Measurements from ENCODE around the gene NAV2.

The NAV2 gene

DNA sequence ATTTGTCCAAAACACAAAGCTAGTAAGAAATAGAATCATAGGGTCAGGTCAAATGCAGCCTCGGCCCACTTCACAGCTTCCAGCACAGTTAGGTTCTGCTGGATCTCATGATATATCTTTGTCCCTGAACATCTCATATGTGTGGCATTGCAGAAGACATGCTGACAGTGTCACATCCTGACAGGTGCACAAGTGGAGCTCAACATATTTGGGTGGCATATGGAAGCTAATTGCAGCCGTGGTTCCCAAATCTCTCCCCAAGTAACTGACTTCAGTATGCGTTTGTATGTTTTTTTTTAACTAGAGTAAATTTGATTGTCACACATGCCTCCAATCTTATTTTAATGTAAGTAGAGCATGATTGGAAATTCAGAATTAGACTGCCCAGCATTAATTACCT is 33.4 kb downstream of the NAV2 start:
- peak; percentile 86 for DNase-seq (ENCODE audit: low spot score)

DNA sequence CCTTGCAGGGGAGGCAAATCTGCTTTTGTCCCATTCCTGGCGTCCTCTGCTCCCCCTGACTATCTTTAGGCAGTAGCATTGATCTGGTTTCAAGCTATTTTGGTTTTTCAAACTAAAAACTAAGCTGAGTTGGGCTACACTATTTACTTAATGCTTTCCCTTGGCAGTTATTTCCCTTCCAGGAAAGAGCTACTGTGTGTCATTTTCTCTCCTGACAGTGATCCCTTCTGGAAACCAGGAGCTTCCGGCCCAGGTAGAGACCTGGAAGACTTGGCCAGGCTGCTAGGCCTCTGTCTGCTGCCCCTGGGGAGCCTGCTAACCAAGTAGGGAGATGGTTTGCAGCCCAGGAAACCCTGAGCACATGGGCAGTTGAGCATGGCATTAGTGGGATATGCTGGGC is 35.0 kb downstream of the NAV2 start:
- DNase-seq (ENCODE audit: low spot score), result no peak

DNA sequence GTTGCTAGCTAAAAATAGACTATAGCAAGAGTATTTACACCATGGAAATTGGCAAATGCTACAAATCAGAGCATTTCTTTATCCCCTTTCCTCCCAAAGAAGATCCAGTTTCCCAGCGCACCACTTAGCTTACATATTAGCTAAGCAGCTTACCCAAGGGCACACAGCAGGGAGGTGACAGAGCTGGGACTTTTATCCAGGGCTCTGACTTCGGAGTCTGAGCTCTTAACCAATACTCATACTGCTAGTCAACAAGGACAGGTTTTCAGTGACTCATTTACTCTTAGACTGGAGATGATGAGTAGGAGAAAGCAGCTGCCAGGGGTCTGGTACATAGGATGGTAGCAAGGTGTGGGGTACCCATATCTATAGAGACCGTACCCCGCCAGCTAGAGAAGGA is 38.4 kb downstream of the NAV2 start:
- no peak for DNase-seq (ENCODE audit: low spot score)

DNA sequence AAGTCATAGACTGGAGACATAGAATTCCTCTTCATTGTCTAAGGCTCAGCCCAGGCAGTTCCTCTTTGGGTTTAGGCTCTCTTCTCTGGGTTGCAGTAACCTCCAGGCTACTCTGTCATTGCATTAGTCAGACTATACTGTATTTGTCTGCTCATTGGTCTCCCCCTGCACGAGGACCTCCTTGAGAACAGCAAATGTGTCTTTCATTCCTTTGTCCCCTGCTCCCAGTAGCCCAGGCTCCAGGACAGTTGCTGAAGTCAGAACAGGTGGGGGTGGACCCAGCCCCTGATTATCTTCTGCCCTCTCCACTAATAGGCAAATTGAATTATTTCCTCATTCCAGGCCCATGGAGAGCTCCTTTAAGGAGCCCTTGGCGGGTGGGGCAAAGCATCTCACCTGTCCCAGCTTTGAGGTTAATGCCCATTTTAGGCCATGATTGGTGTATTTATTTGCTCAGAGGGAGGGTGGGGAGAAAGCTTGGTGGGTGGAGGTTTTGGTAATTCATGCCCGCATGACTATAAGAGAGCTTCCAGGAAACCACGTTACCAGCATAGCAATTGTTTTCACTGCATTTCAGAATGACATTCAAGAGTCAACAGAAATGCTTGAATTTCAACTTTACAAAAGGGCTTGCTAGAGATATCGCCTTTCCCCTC is 40.9 kb downstream of the NAV2 start:
- no peak for DNase-seq (ENCODE audit: low spot score)

DNA sequence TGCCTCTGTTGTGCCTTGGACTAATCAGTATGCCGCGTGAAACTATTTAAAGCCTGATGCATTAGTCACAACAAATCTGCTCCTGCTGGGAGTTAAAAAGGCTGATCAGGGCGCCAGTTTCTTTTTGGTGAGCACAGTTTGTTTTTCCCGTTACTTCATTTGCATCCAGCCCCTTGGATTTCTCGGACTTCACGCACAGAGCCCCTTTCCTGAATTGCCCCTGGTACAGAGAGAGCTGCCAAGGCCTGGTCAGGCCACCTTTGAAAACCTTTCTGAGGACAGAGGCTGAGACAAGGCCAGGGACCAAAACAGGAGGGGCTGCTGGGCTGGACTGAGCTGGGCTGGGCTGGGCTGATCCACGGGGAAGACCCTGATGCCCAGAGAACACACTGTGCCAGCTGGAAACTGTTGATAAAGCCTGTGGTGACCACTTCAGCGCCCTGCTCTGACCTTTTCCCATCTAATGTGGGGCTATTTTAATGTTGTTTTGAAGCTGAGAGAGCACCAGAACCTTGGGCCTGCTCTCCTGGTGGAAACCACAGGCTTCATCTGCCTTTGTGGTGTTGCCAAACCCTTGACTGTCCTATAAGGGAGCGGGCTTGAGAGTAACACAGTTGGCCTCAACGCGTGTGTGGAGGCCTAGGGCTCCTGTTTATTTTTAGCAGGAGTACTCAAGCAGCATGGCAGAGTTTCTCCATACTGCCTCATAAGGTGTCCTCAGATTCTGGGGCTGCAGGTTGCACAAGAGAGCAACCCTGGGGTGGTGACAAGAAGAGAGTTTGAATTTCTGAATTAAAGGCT is 44.2 kb downstream of the NAV2 start:
- DNase-seq (ENCODE audit: low spot score), result peak; percentile 57

DNA sequence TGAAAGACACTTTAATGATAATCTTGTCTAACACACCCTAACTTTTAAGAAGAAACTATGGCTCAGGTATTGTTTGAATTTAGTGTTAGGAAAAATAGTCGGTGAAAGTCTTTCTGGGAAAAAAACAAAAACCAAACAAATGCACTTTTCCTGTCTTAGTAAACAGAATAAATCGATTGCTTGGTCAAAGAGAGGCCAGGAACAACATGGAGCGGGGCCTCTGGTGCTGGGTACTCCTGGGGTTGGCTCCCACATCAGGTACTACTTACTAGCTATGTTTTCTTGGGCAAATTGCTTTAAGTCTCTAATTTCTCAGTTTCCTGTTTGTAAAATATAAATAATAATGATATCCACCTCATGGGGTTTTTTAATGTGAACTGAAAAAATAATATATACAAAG is 46.8 kb downstream of the NAV2 start:
- DNase-seq (ENCODE audit: low spot score), result no peak

DNA sequence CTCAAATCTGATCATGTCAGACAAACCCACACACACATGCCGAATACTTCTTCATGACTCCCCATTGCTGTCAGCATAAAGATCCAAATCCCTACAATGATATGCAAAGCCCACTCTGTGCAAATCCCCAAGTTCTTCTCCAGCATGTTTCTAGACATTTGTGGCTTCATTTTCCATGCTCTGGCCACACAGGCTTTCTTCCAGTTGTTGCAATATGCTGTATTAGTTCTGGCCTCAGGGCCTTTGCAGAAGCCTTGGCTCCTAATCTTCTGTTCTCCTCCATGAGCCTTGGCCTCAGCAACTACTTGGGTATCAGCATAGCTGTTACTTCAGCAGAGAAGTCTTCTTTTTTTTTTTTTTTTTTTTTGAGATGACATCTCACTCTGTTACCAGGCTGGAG is 49.6 kb downstream of the NAV2 start:
- no peak for DNase-seq (ENCODE audit: low spot score)

DNA sequence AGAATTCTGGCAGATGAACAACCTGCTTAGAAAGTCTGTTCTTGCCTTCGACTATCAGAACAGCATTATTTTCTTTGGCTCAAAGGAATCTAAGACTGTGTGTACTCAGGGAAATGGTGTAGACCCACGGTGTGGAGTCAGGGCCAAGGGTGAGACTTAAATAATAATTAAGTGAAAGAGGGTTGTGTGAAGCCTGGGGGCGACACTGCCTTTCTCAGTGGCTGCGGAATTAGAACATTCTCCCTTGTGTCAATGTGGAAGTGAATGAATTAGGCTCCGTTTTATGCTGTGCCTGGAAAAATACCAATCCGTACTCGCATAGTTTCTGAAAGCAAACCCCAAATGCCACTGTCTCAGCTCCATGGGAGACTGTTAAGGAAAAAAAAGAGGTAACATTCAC is 50.7 kb downstream of the NAV2 start:
- peak; percentile 31 for DNase-seq (ENCODE audit: low spot score)

DNA sequence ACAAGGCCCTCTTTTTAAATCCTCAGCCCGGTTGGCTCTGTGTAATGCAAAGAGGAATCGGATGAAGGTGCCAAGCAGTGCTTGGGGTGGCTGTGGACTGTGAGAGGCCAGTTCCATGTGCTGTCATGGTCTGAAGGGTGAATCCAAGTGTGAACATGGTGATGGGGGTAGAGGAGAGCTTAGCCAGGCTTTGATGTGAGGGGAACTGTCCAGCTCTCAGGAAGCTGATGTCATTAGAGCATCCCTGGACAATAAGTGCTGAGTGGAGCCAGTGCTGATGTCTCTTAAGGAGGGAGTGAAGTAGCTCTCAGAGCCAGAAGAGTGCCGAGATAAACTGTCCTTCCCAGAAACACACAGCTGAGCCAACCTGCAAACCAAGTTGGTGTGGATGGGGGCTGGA is 53.6 kb downstream of the NAV2 start:
- DNase-seq (ENCODE audit: low spot score), result peak; percentile 37

DNA sequence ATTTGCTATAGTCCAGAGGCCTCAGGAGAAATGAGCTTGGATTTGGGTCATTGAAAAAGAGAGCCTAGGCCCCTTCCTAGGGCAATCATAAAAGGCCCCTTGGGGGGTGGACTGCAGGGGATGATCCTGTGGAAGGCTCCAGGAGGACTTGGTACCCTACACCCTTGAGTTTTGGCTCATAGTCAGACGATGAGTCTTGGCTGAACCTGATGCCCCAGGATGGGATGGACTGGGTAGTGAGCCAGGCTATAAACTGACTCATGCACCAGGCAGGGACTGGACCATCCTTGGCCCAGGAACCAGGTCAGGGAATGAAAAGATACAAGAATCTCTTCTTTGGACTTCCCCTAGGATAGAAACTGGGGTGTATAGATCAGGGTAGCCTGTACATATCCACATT is 54.2 kb downstream of the NAV2 start:
- no peak for DNase-seq (ENCODE audit: low spot score)

DNA sequence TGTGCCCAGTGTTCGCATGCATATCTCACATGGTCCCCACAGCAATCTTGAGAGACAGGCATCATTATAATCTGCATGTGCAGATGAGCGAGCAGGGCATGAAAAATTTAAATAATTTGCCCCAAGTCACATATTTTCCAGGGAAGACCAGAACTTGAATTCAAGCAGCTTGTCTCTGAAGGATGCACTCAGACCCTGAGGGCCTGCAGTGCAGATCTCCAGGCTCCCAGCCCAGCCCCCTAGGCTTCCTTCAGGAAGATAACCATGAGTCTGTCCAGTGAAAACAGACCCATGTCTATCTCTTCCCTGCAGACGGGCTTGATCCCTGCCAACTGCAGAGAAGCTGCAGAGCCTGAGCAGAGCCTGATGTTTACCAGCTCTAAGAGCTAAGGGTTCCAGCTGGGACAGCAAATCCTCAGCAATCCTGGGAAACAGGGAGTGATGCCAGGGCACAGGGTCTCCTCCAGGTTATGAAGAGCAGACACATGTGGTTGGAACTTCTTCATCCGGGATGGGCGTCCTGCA is 55.1 kb downstream of the NAV2 start:
- no peak for DNase-seq (ENCODE audit: low spot score)

DNA sequence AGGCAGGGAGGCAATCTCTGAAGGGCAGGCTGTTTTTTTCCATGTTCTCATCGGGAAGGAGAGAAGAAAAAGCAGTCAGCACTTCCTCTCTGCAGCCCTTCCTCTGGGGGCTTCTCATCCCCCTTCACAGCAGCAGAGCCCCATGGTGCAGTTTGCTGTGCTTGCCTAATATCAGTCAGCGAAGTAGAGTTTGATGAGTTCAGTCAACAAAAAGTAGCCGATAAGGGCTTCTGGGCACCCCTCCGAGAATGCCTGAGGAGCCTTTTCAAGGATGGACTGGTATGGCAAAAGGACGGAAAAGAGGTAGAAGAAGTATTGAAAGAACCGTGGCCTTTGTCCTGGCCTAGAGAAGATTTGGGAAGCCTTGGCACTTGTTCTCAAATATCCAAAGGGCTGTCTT is 55.6 kb downstream of the NAV2 start:
- no peak for DNase-seq (ENCODE audit: low spot score)

DNA sequence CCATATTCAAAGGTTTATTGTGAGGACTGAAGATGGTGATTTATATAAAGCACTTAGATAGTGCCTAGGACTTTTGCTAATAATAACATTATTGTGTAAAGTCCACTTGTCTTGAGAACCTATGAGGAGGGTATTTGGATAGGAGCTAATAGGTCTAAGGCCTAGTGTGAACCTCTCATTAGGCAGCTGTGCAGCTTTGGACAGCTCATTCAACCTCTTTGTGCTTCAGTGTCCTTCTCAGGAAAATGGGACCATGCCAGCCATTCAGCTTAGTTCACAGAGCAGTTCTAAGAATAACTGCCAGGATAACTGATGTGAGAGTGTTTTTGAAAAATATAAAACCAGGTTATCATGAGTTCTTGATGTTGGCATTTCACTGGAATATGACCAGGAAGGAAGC is 56.2 kb downstream of the NAV2 start:
- no peak for DNase-seq (ENCODE audit: low spot score)

DNA sequence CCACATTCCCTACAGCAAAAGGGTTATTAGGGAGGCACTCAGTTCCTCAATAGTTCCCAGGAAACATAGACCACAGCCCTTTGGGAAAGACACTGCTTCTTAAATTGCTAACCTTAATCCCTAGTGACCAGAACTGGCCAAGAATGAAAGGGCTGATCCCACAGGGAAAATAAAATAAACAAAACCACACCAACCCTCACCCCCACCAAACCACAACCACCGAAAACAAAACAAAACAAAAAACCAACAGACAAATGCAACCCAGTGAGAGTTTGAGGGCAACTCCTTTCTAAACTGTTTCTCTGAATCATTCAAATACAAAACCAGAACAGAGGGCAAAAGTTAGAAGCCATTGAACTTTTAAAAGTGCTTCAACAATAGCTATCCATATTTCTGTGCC is 57.2 kb downstream of the NAV2 start:
- DNase-seq (ENCODE audit: low spot score), result no peak

DNA sequence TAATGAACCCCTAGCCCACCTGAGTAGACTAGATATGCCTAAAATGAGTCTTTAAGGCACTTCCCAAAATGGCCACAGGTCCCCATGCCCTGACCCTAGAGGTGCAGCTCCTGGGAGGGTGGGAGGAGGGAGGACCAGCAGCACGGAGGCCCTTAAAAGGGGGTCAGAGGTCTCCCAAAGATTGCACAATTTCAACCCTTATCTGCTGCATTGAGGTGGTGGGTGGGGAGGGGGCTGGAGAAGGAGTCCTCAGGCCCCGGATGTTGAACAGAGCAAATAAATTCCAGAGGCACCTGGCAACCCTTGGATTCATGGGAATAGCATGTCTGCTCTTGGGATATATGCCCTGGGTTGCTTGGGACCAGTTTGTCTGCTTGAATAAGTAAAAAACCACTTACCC is 57.6 kb downstream of the NAV2 start:
- DNase-seq (ENCODE audit: low spot score), result no peak

DNA sequence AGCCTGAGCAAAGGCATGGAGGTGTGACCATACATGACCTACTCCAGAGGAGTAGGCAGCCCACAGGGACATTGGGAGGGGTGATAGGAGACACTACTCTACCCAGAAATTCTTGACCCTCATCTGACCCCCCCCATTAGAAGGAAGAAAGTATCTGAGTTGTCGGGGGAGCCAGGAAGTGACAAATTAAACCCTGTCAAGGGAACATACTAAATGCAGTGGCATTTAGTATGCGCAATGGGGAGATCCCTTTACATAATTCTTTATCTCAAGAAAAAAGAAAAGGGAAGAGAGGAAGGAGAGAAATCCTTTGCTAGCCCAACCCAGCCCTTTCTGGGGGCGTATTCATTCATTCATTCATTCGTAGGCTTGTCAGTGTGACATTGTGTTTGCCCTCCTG is 58.8 kb downstream of the NAV2 start:
- no peak for DNase-seq (ENCODE audit: low spot score)

DNA sequence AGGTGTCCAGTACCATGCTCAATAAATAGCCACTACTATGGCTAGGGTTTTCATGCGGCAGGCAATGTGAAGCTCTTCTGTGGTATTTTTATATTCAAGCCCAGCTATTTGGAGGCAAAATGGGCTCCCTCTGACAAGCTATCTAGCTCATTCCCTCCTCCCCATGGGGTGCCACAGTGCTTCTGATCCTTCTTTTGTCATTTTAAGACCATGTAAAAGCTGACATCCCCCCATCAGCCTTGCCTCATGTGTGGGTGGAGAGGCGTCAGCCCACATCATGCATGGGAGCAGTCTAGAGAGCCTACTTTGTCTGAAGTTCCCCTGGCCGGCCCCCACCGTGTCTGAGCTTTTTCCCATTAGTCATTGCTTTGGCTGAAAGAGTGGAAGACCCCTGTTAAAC is 59.8 kb downstream of the NAV2 start:
- DNase-seq (ENCODE audit: low spot score), result no peak

DNA sequence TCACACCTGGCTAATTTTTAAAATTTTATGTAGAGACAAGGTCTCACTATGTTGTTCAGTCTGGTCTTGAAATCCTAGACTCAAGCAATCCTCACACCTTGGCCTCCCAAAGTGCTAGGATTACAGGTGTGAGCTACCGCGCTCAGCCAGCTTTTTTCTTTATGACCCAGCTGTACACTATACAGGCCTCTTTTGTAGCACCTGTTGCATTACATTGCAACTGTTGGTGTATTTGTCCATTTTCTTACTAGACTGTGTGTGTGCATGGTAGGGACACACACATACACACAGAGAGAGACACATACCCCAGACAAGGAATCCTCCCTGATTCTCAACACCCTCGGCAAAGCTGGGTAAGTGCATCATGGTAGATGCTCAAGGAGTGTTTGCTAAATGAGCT is 61.7 kb downstream of the NAV2 start:
- no peak for DNase-seq (ENCODE audit: low spot score)

DNA sequence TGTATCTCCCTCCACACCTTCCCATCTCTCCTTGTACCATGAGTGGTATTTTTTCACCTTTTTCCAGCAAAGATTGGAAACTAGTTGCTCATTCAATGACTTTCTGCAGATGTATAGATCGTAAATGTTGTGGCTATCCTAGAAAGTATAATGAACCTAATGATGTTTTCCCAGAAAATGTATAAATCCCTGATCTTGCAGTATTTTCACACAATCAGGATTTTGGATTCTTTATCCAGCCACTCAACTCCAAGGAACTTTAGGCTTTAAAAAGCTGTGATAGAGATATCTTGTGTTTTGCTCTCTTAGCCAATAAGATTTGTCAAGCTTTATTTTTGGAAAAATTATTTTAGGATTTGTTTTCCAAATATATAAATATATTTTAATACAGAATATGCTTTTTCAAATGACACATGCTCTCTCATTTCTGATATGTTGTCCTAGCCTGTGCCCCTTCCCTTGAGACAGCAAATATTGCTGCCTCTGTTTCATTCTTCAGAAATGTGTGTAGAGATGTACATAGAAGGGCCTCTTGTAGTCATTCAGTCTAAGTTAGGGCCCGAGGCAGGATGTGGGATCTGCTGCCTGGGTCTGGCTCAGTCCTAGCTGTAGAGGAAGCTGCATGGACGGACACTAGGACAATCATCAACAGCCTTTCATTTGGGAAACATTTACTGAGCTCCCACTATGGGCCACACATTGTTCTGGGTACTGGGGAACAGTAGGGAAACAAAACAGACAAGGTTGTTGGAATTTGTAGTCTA is 62.4 kb downstream of the NAV2 start:
- no peak for DNase-seq (ENCODE audit: low spot score)

DNA sequence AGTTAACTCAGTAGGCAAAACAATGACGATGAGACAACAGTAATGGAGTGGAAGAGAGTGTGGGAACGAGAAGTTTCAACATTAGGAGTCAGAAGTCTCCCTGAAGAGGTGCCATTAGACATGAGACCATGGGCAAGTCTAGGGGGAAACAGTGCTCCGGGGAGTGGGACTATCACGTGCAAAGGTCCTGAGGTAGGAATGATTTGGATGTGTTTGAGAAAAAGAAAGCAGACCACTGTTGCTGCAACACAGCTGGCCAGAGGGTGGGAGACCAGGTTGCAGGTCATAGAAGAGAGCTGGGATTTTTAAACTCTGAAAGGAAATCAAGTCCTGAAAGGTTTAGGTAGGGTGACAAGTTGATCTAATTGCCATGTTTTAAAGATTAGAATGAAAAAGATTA is 63.0 kb downstream of the NAV2 start:
- no peak for DNase-seq (ENCODE audit: low spot score)

DNA sequence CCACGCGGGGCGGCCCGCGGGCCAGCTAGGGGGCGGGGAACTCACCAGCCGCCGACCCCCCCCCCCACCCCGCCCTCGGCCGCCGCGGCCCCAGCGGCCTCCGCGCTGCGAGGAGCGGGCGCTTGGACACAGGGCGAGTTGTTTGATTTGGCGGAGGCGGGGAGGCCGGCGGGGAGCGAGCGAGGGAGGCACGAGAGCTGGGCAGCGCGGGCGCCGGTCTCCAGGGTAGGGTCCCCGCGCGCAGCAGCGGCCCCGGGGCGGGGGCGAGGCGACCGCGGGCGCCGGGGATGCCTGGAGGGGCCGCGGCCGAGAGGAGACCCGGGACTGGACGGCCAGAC is 64.4 kb downstream of the NAV2 start:
- no peak for DNase-seq (ENCODE audit: low spot score)

DNA sequence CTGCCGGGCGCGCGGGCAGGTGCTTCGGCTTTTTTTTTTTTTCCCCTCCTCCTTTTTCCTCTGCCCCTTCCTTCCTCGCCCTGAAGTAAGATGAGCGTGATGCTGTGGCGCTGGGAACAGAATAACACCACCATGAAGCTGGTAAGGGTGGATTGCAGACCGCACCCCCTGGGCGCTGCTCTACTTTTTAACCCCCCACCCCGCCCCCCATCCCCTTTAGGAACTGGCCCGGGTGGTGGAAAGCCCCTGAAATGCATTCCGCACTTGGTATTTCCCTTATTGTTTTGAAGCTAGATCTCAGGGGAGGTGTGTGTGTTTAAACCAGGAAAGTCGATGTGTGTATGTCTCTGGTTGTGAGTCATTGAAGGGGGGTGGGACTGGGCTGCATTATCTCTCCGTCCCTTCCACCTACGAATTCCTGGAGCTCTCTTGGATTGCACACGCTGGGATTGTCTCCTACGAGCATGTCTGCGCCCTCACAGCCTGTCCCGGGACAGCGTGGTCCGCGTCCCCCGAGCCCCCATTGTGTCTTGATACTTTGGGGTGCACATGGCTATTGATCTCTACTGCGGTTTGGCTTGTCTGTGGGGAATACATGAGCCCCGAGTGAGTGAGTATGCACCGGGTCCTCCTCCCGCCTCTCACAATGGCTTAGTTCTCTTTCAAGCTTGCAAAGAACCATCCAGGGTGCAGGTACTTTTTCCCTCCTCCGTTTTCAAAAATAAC is 64.9 kb downstream of the NAV2 start:
- DNase-seq (ENCODE audit: low spot score), result peak; percentile 28

Measured in cerebellar cortex (tissue), 1 donor.